ENCODE data around the gene KCNRG. TPM values are rescaled to one million over a fixed set of nuclear protein-coding genes. Genes with fewer than 3 reads are reported as not detected.
A peak's percentile ranks its signal among the peaks of the same experiment; 100 is the strongest.

The KCNRG gene
- total and polyA plus RNA-seq, 2 experiments from 2014 or later, result 0.60 TPM; not detected in 1

GRCh38 chr13:50016444-50016843 is 1.2 kb downstream of the KCNRG start:
- peak; percentile 26; the same call in 2 of the 3 replicates for ATAC-seq
- H3K27me3 Mint-ChIP-seq (ENCODE audit: insufficient read depth, low read depth, poor library complexity), result peaks cover 2% of the 10 kb centered on the region
- H3K4me3 Mint-ChIP-seq, result no peak overlapping the region
- H3K4me2 ChIP-seq, result no peak overlapping the region
- H2AFZ ChIP-seq, result no peak overlapping the region
- H3K4me1 Mint-ChIP-seq, result peaks cover 25% of the 10 kb centered on the region
- no peaks in the 10 kb centered on the region; the same call in 1 of the 2 replicates for H3K9me2 ChIP-seq (ENCODE audit: insufficient read depth)
- TF ChIP-seq CTCF (conservative IDR thresholded peaks at IDR 0.05; ENCODE audit: low read depth in 2 of 2), result no peak
- TF ChIP-seq ZNF331 (CRISPR knock-in tag; IDR thresholded peaks at IDR 0.05; ENCODE audit: low read depth), result no peak
- TF ChIP-seq ZNF114 (CRISPR knock-in tag; IDR thresholded peaks at IDR 0.05), result no peak
- no peak for TF ChIP-seq ZNF462 (CRISPR knock-in tag; IDR thresholded peaks at IDR 0.05)
- no peak for TF ChIP-seq REST (IDR thresholded peaks at IDR 0.05; ENCODE audit: unreplicated experiment)
- TF ChIP-seq CREB1 (CRISPR knock-in tag; IDR thresholded peaks at IDR 0.05; ENCODE audit: low read depth), result no peak
- TF ChIP-seq NANOG (IDR thresholded peaks at IDR 0.05; ENCODE audit: borderline replicate concordance), result no peak
- no peak for TF ChIP-seq ETS1 (IDR thresholded peaks at IDR 0.05)
- TF ChIP-seq JUNB (IDR thresholded peaks at IDR 0.05; ENCODE audit: unreplicated experiment), result no peak
- no peak for TF ChIP-seq EZH2 (IDR thresholded peaks at IDR 0.05; ENCODE audit: low read depth, unreplicated experiment)
- TF ChIP-seq STAT1 (IDR thresholded peaks at IDR 0.05; ENCODE audit: unreplicated experiment), result no peak
- TF ChIP-seq EZH2phosphoT487 (IDR thresholded peaks at IDR 0.05; ENCODE audit: unreplicated experiment), result no peak
- no peak for TF ChIP-seq POLR2AphosphoS5 (IDR thresholded peaks at IDR 0.05; ENCODE audit: low read depth)
- no peaks in the 10 kb centered on the region for H3F3A ChIP-seq (replicated peaks; ENCODE audit: low read depth)
- H3K4me3 ChIP-seq, result no peak overlapping the region
- DNase-seq (ENCODE audit: low spot score), result no peak
- no peak overlapping the region for H3K27ac Mint-ChIP-seq
- H3K4me1 ChIP-seq (ENCODE audit: insufficient read depth), result peaks cover 11% of the 10 kb centered on the region
- H3K27ac ChIP-seq (ENCODE audit: low read depth), result no peak overlapping the region
- H3K79me2 ChIP-seq (replicated peaks; ENCODE audit: insufficient read depth), result peaks cover 11% of the 10 kb centered on the region
- no peaks in the 10 kb centered on the region; the same call in 1 of the 2 replicates for H3K36me3 ChIP-seq (ENCODE audit: insufficient read depth)
- no peaks in the 10 kb centered on the region for H4K20me1 ChIP-seq (replicated peaks; ENCODE audit: insufficient read depth)
- H3K9me3 Mint-ChIP-seq, result no peaks in the 10 kb centered on the region
- peaks cover 34% of the 10 kb centered on the region for H3K36me3 Mint-ChIP-seq (ENCODE audit: low read depth)
- H3K27me3 ChIP-seq (ENCODE audit: insufficient read depth), result no peaks in the 10 kb centered on the region
